Keratinocyte (primary cell): ENCODE data around the gene GPR107. TPM values are rescaled to one million over a fixed set of nuclear protein-coding genes. Genes with fewer than 3 reads are reported as not detected.

Experiments used
- DNase-seq: peaks from one replicate; pipeline ENCODE4 v3.0.0-alpha.2; 2011; ENCODE audit warnings: low read depth, missing footprints, low spot score
- FAIRE-seq: peaks from 2 replicates; lab custom pipeline; 2011; peaks lifted over from hg19 to GRCh38; lab: Jason Lieb, UNC
- H2AFZ ChIP-seq: 2 replicates; pipeline ENCODE4 v1.6.0; 2012; ENCODE audit warnings: low read length, control low read depth, inconsistent platforms; ENCODE audit not compliant: control insufficient read depth
- H3K27ac ChIP-seq: 2 replicates; pipeline ENCODE4 v1.5.1; 2011; ENCODE audit warnings: low read length; ENCODE audit not compliant: control insufficient read depth, insufficient read depth
- H3K27me3 ChIP-seq: 3 replicates; pipeline ENCODE4 v1.6.0; 2011; ENCODE audit warnings: low read length; ENCODE audit not compliant: control insufficient read depth, insufficient read depth; ENCODE audit errors: extremely low read depth
- H3K36me3 ChIP-seq, 2 experiments: 2 replicates in 1 of 2; 3 replicates in 1 of 2; pipeline ENCODE4 v1.5.1; 2011; ENCODE audit warnings: low read length in 2 of 2, mild to moderate bottlenecking in 1 of 2; ENCODE audit not compliant: control insufficient read depth in 2 of 2, insufficient read depth in 2 of 2; ENCODE audit errors: extremely low read depth in 1 of 2
- H3K4me1 ChIP-seq: 3 replicates; pipeline ENCODE4 v1.5.1; 2011; ENCODE audit warnings: low read length; ENCODE audit not compliant: control insufficient read depth, insufficient read depth; ENCODE audit errors: extremely low read depth
- H3K4me2 ChIP-seq: 3 replicates; pipeline ENCODE4 v1.6.0; 2011; ENCODE audit warnings: low read depth, low read length; ENCODE audit not compliant: control insufficient read depth, insufficient read depth; ENCODE audit errors: extremely low read depth
- H3K4me3 ChIP-seq, 3 experiments: fragments of 200-600 bp in 1 of 3; sonication (generic) in 1 of 3; 2 replicates in 2 of 3; 3 replicates in 1 of 3; pipeline ENCODE4 v1.5.1; 2011 to 2016; ENCODE audit warnings: low read length in 3 of 3, mild to moderate bottlenecking in 3 of 3, control low read depth in 2 of 3, inconsistent platforms in 1 of 3, low read depth in 1 of 3, mixed read lengths in 1 of 3, mixed run types in 1 of 3, moderate library complexity in 1 of 3; ENCODE audit not compliant: control insufficient read depth in 2 of 3, insufficient read depth in 2 of 3; ENCODE audit errors: extremely low read depth in 1 of 3
- H3K79me2 ChIP-seq: 2 replicates; pipeline ENCODE4 v1.6.0; 2012; ENCODE audit warnings: low read length; ENCODE audit not compliant: control insufficient read depth, insufficient read depth
- H3K9ac ChIP-seq: 3 replicates; pipeline ENCODE4 v1.6.0; 2011; ENCODE audit warnings: low read length; ENCODE audit not compliant: control insufficient read depth, insufficient read depth; ENCODE audit errors: extremely low read depth
- H3K9me1 ChIP-seq: 3 replicates; pipeline ENCODE4 v1.6.0; 2011; ENCODE audit warnings: low read length; ENCODE audit not compliant: control insufficient read depth, insufficient read depth; ENCODE audit errors: extremely low read depth
- H3K9me3 ChIP-seq: 2 replicates; pipeline ENCODE4 v1.5.1; 2012; ENCODE audit warnings: low read depth, low read length; ENCODE audit not compliant: control insufficient read depth
- H4K20me1 ChIP-seq: 3 replicates; pipeline ENCODE4 v1.6.0; 2011; ENCODE audit warnings: low read length; ENCODE audit not compliant: control insufficient read depth, insufficient read depth; ENCODE audit errors: extremely low read depth
- CTCF ChIP-seq, 3 experiments: IDR thresholded peaks in 1 of 3; conservative IDR thresholded peaks in 1 of 3; optimal IDR thresholded peaks in 1 of 3; 2 replicates in 2 of 3; 3 replicates in 1 of 3; pipeline versions ENCODE3 to v1.5.1; 2011; ENCODE audit warnings: low read length in 3 of 3, mild to moderate bottlenecking in 3 of 3, moderate library complexity in 2 of 3, control low read depth in 1 of 3, inconsistent platforms in 1 of 3; ENCODE audit not compliant: insufficient read depth in 2 of 3; ENCODE audit errors: extremely low read depth in 1 of 3
- EZH2 ChIP-seq: IDR thresholded peaks from one replicate; pipeline ENCODE4 v1.6.1; 2012; ENCODE audit warnings: inconsistent platforms, mild to moderate bottlenecking, low read length, moderate library complexity
- dilution Hi-C: fragments of 300-500 bp; cut with MboI; formaldehyde crosslinking; loops from one replicate; pipeline ENCODE4 v1.7.0; 2020; ENCODE audit warnings: low sequenced_read_pairs; ENCODE audit not compliant: extremely low pct_ligation_motif_present
- polyA plus RNA-seq, 5 experiments: library from polyadenylated mRNA; depleted of rRNA in 3 of 5; stranded (reverse) in 3 of 5; stranded (forward) in 1 of 5; unstranded in 1 of 5; fragments of >200 nt; gene quantifications; 1 replicate in 1 of 5; 2 replicates in 3 of 5; 3 replicates in 1 of 5; pipeline versions ENCODE4 v1.2.1 to v1.2.3, GENCODE V29; 2011 to 2012; ENCODE audit warnings: missing spikeins in 2 of 5, low read depth in 1 of 5, low replicate concordance in 1 of 5

Gene GPR107
- polyA plus RNA-seq, 1 donor (not counting 4 experiments of a cell fraction or from before 2014, with no cell fraction given): 27.3 TPM

GRCh38 chr9:130054820-130055219, 1.1 kb downstream of the GPR107 start:
- no peak for FAIRE-seq
- Histone ChIP-seq H3K9me3 (no peaks in the 10 kb centered on the region), H3K4me2 (peak overlapping the region; percentile 93), H2AFZ (no peak overlapping the region), H3K79me2 (peaks cover 56% of the 10 kb centered on the region), H4K20me1 (no peaks in the 10 kb centered on the region), H3K9me1 (no peaks in the 10 kb centered on the region), H3K27ac (peak overlapping the region; percentile 87), H3K27me3 (no peaks in the 10 kb centered on the region), H3K36me3 (no peaks in the 10 kb centered on the region), H3K9ac (peak overlapping the region; percentile 93), H3K4me1 (peaks cover 23% of the 10 kb centered on the region), H3K4me3 (peak overlapping the region; percentile 61 to 97 (median 90))
- dilution Hi-C loops: no loop called here
- TF ChIP-seq CTCF (optimal IDR thresholded peaks at IDR 0.05 in 1 of 3, IDR thresholded peaks at IDR 0.05 in 1 of 3, conservative IDR thresholded peaks at IDR 0.05 in 1 of 3; ENCODE audit: extremely low read depth in 1 of 3, insufficient read depth in 2 of 3, low read length in 3 of 3) (no peak), EZH2 (no peak)
- no peak for DNase-seq

GRCh38 chr9:130058154-130058553, 4.4 kb downstream of the GPR107 start:
- Histone ChIP-seq H2AFZ (no peak overlapping the region), H3K79me2 (peaks cover 79% of the 10 kb centered on the region), H3K4me3 (no peak overlapping the region), H3K27ac (no peak overlapping the region), H3K4me1 (peaks cover 6% of the 10 kb centered on the region), H3K9me3 (no peaks in the 10 kb centered on the region), H4K20me1 (no peaks in the 10 kb centered on the region), H3K27me3 (no peaks in the 10 kb centered on the region), H3K9ac (no peak overlapping the region), H3K36me3 (no peaks in the 10 kb centered on the region), H3K4me2 (no peak overlapping the region), H3K9me1 (no peaks in the 10 kb centered on the region)
- dilution Hi-C loops: no loop called here
- TF ChIP-seq EZH2: no peak
- TF ChIP-seq CTCF (optimal IDR thresholded peaks at IDR 0.05 in 1 of 3, IDR thresholded peaks at IDR 0.05 in 1 of 3, conservative IDR thresholded peaks at IDR 0.05 in 1 of 3; ENCODE audit: extremely low read depth in 1 of 3, insufficient read depth in 2 of 3, low read length in 3 of 3): peak in 2 of 3 experiments; percentile 36 to 39
- DNase-seq (no peak), FAIRE-seq (no peak)
